Stimulated activated naive CD8-positive, alpha-beta T cell treated with anti-CD3 and anti-CD28 coated beads, Interleukin-15, amount 100 ng/mL, for 72 hours (primary cell): Measurements from ENCODE around the gene GCLC.
"Not testable (repeated sequence)": the region's sequence is repeated elsewhere in the genome, so short reads cannot be mapped to it uniquely, and the experiment has no call there.

Experiments used
- ATAC-seq: fragments of 150-1000 bp; cut with Tn5 transposase; 2 replicates; pipeline ENCODE4 v1.10.0; 2021; ENCODE audit warnings: mild to moderate bottlenecking, moderate library complexity
- DNase-seq, 2 donors: peaks; one replicate each; pipeline ENCODE4 v3.0.0; 2021 to 2022
- H3K27ac Mint-ChIP-seq, 2 donors: one replicate each; pipeline ENCODE4 v1.8.0; 2022; ENCODE audit warnings: mild to moderate bottlenecking in 2 of 2, mixed read lengths in 2 of 2, moderate library complexity in 2 of 2
- H3K27me3 Mint-ChIP-seq: one replicate; pipeline ENCODE4 v1.8.0; 2022; ENCODE audit warnings: mixed read lengths
- H3K4me1 Mint-ChIP-seq: one replicate; pipeline ENCODE4 v1.8.0; 2022; ENCODE audit warnings: mild to moderate bottlenecking, mixed read lengths
- H3K4me3 Mint-ChIP-seq, 2 donors: one replicate each; pipeline ENCODE4 v1.8.0; 2022; ENCODE audit warnings: mild to moderate bottlenecking in 2 of 2, mixed read lengths in 2 of 2, moderate library complexity in 1 of 2
- H3K9me3 Mint-ChIP-seq, 2 donors: one replicate each; pipeline ENCODE4 v1.8.0; 2022; ENCODE audit warnings: mixed read lengths in 2 of 2

GCLC gene

GRCh38 chr6:53495506-53496499, 49.1 kb downstream of the GCLC start:
- H3K27me3 Mint-ChIP-seq = peaks cover 21% of the 10 kb centered on the region
- H3K9me3 Mint-ChIP-seq = no peaks in the 10 kb centered on the region
- DNase-seq (no peak), ATAC-seq (no peak)
- H3K4me3 Mint-ChIP-seq = no peak overlapping the region
- peaks cover 8% of the 10 kb centered on the region for H3K4me1 Mint-ChIP-seq
- H3K27ac Mint-ChIP-seq = peak overlapping the region in 1 of 2 donors; percentile 31

- Mint-ChIP-seq H3K4me1 (peaks cover 8% of the 10 kb centered on the region), H3K27ac (no peak overlapping the region), H3K4me3 (no peak overlapping the region), H3K27me3 (peaks cover 21% of the 10 kb centered on the region), H3K9me3 (no peaks in the 10 kb centered on the region)
- DNase-seq (no peak), ATAC-seq (no peak)
Observed at GRCh38 chr6:53494076-53494475, 50.8 kb downstream of the GCLC start.

GRCh38 chr6:53493635-53494025, 51.3 kb downstream of the GCLC start:
- ATAC-seq = no peak
- H3K27ac Mint-ChIP-seq = no peak overlapping the region
- H3K27me3 Mint-ChIP-seq = peaks cover 25% of the 10 kb centered on the region
- no peak overlapping the region for H3K4me3 Mint-ChIP-seq
- peaks cover 8% of the 10 kb centered on the region for H3K4me1 Mint-ChIP-seq
- DNase-seq = no peak
- H3K9me3 Mint-ChIP-seq = no peaks in the 10 kb centered on the region

- ATAC-seq (peak; percentile 94), DNase-seq (peak in 1 of 2 donors; percentile 19)
- no peak overlapping the region for H3K27ac Mint-ChIP-seq
- H3K4me3 Mint-ChIP-seq = peak overlapping the region in 1 of 2 donors; percentile 66
- H3K4me1 Mint-ChIP-seq = peaks cover 8% of the 10 kb centered on the region
- H3K27me3 Mint-ChIP-seq = peaks cover 30% of the 10 kb centered on the region
- no peaks in the 10 kb centered on the region for H3K9me3 Mint-ChIP-seq
Observed at GRCh38 chr6:53492860-53493634, 51.9 kb downstream of the GCLC start.

- Mint-ChIP-seq H3K27ac (no peak overlapping the region), H3K4me1 (no peaks in the 10 kb centered on the region), H3K4me3 (no peak overlapping the region), H3K27me3 (peaks cover 47% of the 10 kb centered on the region), H3K9me3 (no peaks in the 10 kb centered on the region)
- DNase-seq (no peak), ATAC-seq (no peak)
Observed at GRCh38 chr6:53487080-53487479, 57.8 kb downstream of the GCLC start.

- Mint-ChIP-seq H3K9me3 (no peaks in the 10 kb centered on the region), H3K4me1 (no peaks in the 10 kb centered on the region), H3K27me3 (peaks cover 43% of the 10 kb centered on the region), H3K4me3 (no peak overlapping the region), H3K27ac (no peak overlapping the region)
- ATAC-seq = no peak
- no peak for DNase-seq
Observed at GRCh38 chr6:53486679-53487078, 58.2 kb downstream of the GCLC start.

GRCh38 chr6:53484476-53485280, 60.2 kb downstream of the GCLC start:
- H3K9me3 Mint-ChIP-seq = no peaks in the 10 kb centered on the region
- H3K4me3 Mint-ChIP-seq = no peak overlapping the region
- H3K27me3 Mint-ChIP-seq = peaks cover 38% of the 10 kb centered on the region
- DNase-seq = peak; percentile 40 to 61
- ATAC-seq = no peak
- no peak overlapping the region for H3K27ac Mint-ChIP-seq
- H3K4me1 Mint-ChIP-seq = peaks cover 7% of the 10 kb centered on the region

- Mint-ChIP-seq H3K4me3 (no peak overlapping the region), H3K27me3 (peaks cover 34% of the 10 kb centered on the region), H3K27ac (no peak overlapping the region), H3K9me3 (no peaks in the 10 kb centered on the region), H3K4me1 (peaks cover 7% of the 10 kb centered on the region)
- DNase-seq (no peak), ATAC-seq (no peak)
Observed at GRCh38 chr6:53483423-53484353, 61.2 kb downstream of the GCLC start.

GRCh38 chr6:53481323-53481722, 63.6 kb downstream of the GCLC start:
- Mint-ChIP-seq H3K4me1 (peaks cover 7% of the 10 kb centered on the region), H3K9me3 (no peaks in the 10 kb centered on the region), H3K27ac (no peak overlapping the region), H3K27me3 (peaks cover 11% of the 10 kb centered on the region), H3K4me3 (no peak overlapping the region)
- ATAC-seq (no peak), DNase-seq (no peak)

- not testable (repeated sequence) for H3K4me1 Mint-ChIP-seq, H3K27me3 Mint-ChIP-seq, H3K27ac Mint-ChIP-seq, ATAC-seq, H3K4me3 Mint-ChIP-seq, H3K9me3 Mint-ChIP-seq, DNase-seq
Observed at GRCh38 chr6:53480774-53481173, 64.1 kb downstream of the GCLC start.

- H3K27ac Mint-ChIP-seq = no peak overlapping the region
- ATAC-seq = no peak
Observed at GRCh38 chr6:53479871-53480270, 65.0 kb downstream of the GCLC start.

GRCh38 chr6:53476964-53477363, 67.9 kb downstream of the GCLC start:
- Mint-ChIP-seq H3K27me3 (no peaks in the 10 kb centered on the region), H3K9me3 (no peaks in the 10 kb centered on the region), H3K4me3 (no peak overlapping the region), H3K4me1 (peaks cover 7% of the 10 kb centered on the region), H3K27ac (no peak overlapping the region)
- ATAC-seq = no peak
- no peak for DNase-seq

More at GRCh38 chr6:53479871-53480270, 65.0 kb downstream of the GCLC start:
- Mint-ChIP-seq H3K9me3 (no peaks in the 10 kb centered on the region), H3K4me1 (peaks cover 7% of the 10 kb centered on the region), H3K27me3 (no peaks in the 10 kb centered on the region), H3K4me3 (no peak overlapping the region)
- no peak for DNase-seq

GRCh38 chr6:53474010-53474409, 70.9 kb downstream of the GCLC start:
- Mint-ChIP-seq H3K4me1 (no peaks in the 10 kb centered on the region), H3K27ac (no peak overlapping the region), H3K27me3 (no peaks in the 10 kb centered on the region), H3K4me3 (no peak overlapping the region), H3K9me3 (no peaks in the 10 kb centered on the region)
- ATAC-seq (no peak), DNase-seq (no peak)

GRCh38 chr6:53469163-53469562, 75.7 kb downstream of the GCLC start:
- Mint-ChIP-seq H3K4me3 (no peak overlapping the region), H3K9me3 (no peaks in the 10 kb centered on the region), H3K27ac (no peak overlapping the region), H3K27me3 (no peaks in the 10 kb centered on the region), H3K4me1 (no peaks in the 10 kb centered on the region)
- DNase-seq = no peak
- ATAC-seq = no peak
